HG02885 (cell line): ENCODE measurements around the gene NEDD8.
A peak's percentile ranks its signal among the peaks of the same experiment; 100 is the strongest.

Source experiments
- ATAC-seq: cut with Tn5 transposase; IDR thresholded peaks from one replicate; pipeline ENCODE4 v1.9.1; 2021; ENCODE audit warnings: mild to moderate bottlenecking; ENCODE audit not compliant: unreplicated experiment, poor library complexity

The NEDD8 gene

GRCh38 chr14:24184104-24184970 lies 47.8 kb downstream of the NEDD8 start:
- no peak for ATAC-seq

DNA sequence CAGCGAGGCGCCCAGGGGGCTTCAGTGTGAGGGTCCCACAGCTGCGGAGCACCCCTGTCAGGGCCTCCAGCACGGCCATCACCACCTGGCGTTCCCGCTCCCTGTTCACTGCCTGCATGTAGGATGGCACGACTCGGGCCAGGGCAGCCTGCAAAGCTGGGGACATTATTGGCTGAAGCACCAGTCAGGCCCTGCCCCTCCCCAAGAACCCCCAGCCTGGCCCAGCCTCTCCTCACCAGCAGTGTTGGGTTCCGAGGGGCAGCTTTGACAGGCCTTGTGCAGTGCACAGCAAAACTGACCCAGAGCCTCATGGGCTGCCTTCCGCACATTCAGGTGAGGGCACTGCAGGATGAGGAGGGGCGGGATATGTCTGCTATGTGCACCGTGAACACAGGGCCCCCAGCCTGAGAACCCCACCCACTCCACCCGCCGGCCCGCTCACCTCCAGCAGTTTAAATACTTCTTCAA lies 49.1 kb downstream of the NEDD8 start:
- no peak for ATAC-seq

DNA sequence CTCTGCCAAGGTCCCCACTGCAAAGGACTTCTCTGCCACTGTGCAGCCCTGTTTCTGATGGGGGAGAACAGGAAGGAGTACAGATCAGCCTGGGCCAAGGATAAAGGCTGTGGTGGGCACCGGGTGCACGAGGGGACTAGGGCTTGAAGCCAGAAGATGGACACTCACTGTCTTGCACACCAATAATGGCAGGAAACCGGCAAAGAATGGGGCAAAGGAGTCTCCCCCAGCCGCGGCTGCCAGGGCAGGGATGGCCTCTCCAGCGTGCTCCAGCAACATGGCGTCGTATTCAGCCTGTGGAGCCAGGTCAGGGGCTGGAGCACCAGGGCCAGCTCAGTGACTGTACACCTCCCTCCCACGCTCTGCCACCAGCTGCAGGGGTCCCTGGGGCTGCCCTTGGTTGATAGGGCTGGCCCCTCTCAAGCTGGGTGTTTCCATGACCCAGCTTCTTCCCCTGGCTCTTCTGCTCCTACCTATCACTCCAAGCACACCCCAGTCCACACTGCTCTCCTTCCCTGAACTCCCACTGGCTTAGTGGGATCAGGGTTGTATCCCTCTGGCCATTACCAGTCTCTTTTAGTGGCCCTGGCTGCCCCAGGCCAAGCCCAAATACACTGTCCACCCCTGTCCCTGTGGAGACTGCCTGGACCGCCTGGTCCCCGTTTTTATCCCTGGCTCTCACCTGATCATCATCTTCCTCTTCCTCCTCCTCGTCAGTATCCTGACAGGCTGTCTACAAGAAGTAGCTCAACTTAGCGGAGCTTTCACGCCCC lies 49.9 kb downstream of the NEDD8 start:
- no peak for ATAC-seq

- ATAC-seq: no peak
Measured at GRCh38 chr14:24181371-24182077, 50.6 kb downstream of the NEDD8 start.

DNA sequence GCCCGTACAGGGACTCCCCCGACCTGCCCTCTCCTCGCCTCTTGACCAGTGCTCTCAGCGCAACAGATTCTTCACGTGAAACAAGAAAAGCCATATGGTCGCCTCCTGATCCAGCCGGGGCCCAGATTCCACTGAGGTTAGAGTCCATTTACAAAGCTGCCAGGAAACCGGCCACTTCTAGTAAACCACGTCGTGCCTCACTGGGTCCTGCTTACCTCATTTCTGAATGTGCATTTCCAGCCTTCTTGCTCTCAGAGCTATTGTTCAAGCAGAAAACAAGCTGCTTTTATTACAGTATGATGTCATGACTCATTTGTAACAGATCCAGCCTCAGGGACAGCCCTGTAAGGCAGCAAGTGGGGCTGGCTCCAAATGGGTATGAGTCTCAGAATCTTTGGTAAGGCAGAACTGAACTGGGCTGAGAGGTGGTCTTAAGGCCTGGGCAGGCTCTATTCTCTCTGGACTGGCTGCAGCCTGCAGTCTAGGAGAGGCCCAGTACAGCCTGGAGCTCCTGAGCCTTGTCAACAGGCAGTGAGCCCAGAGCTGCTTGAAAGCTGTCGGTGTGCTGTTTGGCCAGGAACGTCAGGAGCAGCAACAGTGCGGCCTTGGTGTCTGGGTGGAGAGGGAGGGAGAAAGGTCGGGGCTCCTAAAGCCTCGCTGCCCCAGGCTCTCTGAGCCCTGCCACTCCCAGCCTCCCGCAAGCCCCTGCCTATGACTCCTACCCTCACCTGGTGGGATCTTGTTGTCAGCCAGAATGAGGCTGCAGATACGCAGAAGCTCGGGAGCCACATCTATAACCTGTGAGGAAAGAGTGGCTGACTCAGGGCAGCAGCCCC lies 52.0 kb downstream of the NEDD8 start:
- ATAC-seq: no peak

DNA sequence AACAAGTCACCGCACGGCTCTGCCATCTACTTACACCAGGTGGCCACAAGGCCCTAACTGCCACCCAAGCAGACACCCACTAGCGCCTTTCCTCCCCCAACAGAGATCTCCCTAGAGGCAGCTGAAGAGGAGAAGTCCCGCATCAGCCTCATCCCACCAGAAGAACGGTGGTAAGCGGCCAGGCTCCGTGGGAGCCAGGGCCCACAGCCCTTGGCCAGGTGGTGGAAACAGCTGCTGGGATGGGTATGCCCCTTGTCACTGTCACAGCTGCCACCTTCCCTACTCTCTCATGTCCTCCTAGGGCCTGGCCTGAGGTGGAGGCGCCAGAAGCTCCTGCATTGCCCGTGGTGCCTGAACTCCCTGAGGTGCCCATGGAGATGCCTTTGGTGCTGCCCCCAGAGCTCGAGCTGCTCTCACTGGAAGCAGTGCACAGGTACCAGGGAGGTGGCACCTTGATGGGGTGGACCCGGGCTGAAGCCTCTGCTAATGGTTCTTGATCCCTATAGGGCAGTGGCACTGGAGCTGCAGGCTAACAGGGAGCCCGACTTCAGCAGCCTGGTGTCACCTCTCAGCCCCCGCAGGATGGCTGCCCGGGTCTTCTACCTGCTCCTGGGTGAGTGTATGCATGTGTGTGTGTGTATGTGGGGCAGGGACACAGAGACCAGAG lies 52.7 kb downstream of the NEDD8 start:
- ATAC-seq: no peak

- no peak for ATAC-seq
Measured at GRCh38 chr14:24178399-24179178, 53.6 kb downstream of the NEDD8 start.

GRCh38 chr14:24177891-24178290 lies 54.3 kb downstream of the NEDD8 start:
- no peak for ATAC-seq

DNA sequence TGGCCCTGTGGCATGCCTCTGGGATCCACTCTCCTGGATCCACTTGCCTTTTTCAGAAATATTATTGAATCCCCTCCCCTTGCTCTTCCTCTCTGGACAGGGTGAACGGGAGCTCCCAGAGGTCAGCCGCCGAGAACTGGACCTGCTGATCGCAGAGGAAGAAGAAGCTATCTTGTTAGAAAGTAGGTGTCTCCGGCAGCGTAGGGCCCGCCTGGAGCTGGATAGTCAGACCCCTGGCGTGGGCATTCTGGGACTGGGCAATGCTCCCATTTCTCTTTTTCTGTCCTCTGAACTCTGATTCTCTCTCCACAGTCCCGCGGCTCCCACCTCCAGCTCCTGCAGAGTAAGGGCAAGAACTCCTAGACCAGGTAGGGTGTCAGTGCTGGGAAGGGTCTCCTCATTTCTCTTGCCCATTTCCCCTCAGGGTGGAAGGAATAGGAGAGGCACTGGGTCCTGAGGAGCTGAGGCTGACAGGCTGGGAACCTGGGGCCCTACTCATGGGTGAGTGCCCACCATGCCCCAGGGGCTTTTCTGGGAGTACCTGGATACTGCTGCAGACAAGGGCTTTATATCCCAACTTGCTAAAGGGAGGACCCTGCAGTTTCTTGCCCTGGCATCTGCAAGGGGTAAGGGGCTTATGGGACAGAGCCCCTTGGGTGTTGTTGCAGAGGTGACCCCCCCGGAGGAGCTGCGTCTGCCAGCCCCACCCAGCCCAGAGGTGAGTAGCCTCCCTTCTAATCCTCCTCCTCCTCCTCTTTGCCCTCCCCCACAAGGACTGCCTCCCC lies 54.9 kb downstream of the NEDD8 start:
- ATAC-seq: no peak

DNA sequence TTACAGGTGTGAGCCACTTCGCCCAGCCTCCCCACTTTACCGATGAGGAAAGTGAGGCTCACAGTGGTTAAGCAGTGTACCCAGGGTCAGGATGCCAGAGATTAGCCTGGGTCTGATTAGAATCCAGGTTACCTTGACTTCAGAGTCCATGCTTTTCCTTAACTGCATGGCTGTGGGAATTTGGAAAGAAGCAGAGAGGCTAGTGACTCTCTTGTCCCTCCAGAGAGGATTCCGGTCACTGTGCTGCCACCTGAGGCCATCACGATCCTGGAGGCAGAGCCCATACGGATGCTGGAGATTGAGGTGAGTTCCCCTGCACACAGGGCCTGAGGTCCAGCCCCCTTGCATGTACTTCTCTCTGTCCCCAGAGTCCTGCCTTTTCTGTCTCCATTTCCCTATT lies 55.6 kb downstream of the NEDD8 start:
- no peak for ATAC-seq

DNA sequence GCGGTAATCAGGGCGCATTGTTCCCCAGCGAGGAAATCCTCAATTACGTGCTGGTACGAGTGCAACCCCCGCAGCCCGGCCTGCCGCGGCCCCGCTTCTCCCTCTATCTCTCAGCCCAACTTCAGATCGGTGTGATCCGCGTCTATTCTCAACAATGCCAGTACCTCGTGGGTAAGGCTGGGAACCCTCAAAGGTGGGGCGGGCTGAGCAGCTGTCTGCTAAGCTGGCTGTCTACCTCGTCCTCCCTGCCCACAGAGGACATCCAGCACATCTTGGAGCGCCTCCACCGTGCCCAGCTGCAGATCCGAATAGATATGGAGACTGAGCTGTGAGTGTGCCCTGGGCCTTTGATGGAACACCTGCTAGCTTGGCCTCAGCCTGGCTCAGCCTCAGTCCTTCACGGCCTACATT lies 59.3 kb downstream of the NEDD8 start:
- ATAC-seq: no peak

- no peak for ATAC-seq
Measured at GRCh38 chr14:24172261-24172860, 59.8 kb downstream of the NEDD8 start.

DNA sequence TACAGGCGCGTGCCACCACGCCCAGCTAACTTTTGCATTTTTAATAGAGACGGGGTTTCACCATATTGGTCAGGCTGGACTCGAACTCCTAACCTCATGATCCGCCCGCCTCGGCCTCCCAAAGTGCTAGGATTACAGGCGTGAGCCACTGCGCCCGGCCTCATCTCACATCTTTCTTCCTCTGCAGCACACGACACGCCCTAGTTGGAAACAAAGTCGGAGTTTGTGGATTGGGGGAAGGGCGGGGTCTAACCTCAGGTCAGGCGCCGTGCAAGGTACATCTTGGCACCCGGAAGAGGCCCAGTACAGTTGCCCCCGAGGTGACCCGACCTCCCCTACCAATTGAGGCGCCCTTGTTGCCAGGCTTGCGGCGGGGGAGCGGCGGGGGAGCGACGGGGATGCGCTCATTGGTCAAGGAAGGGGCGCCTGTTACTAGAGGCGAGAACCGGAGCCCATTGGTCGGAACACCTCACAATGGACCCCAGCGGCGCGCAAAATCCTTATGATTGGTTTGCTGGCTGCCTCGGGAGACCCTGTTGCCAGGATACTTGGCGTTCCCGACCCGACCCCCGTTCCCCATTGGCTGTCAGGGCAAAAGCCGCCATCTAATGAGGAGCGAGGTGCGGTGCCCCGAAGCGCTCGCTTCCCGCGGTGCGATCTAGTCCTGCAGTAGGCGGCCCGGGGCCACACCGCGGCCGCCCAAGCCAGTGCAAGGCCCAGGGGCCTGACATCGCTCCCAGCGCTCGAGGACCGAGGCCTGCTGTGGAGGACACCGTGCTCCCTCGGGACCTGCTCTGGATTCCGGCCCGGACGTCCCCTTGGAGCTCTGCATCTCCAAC lies 60.5 kb downstream of the NEDD8 start, which contains the start of gene REC8:
REC8 (plus strand) TSS at position 659 of the 839 bp plus-strand sequence. CDS start 473 bp downstream, outside the sequence.
- ATAC-seq: peak; percentile 69

DNA sequence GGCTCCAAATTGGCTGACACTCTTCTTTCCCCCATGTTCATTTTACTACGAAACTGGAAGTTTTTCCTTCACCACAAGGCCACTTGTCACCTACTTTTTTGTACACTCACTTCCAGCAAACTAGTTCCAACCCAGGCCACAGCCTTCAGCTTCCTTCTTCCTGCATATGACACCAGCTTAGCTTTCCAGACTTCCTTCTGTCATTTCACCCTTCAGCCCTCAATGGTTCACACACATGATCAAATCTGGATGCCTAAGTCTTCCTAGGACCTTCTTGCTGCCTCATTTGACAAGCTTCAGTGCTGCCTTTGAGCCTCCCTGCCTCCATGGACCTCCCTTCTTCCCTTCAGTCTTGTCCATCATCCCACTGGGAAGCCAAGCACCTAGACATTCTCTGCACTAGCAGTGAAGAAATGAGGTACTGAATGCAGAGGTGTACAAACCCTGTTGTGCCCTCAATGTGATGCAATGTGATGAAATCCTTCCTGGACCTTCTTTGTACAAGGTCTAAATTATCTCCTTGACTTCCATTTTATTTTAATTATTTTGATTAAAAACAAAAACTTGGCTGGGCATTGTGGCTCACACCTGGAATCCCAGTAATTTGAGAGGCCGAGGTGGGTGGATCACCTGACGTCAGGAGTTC lies 64.6 kb downstream of the NEDD8 start:
- no peak for ATAC-seq
